OCI-LY1 (cell line): ENCODE data around the gene ZEB1.
"Not testable (repeated sequence)": the region's sequence is repeated elsewhere in the genome, so short reads cannot be mapped to it uniquely, and the experiment has no call there.

ENCODE experiments used
- EZH2 ChIP-seq: fragments of 200-600 bp; sonication (generic), shearing (Covaris generic); IDR thresholded peaks from 2 replicates; pipeline ENCODE4 v1.8.0; 2017; ENCODE audit warnings: borderline replicate concordance, mixed run types, mild to moderate bottlenecking, antibody characterized with exemption, low read length, moderate library complexity, mixed read lengths
- TF ChIP-seq, protein P1 (sequence below): fragments of 200-600 bp; sonication (generic), shearing (Covaris generic); IDR thresholded peaks from 2 replicates; pipeline ENCODE4 v1.5.1; 2017; ENCODE audit warnings: mild to moderate bottlenecking, antibody characterized with exemption, low read length, moderate library complexity, mixed read lengths

DNA sequence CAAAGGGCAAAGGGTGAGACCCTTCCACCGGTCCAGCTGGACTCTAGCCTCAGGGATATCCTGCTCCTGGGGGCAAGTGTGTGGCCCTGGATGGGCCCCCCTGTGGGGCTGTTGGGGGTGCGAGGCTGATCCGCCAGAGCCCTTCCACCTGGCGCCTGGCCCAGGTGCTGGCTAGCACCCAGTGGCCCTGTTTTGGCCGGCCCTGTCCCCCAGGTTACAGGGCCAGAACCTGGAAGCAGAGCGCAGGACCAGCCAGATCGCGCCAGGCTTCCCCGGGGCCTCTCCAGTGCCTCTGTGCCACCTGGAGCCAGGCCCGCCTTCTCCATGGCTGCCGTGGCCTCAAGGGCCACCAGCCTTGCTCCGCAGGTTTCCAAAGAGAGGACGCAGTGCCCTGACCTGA is 45.2 kb downstream of the ZEB1 start:
- not testable (repeated sequence) for TF ChIP-seq EZH2
- TF ChIP-seq, protein P1, sequence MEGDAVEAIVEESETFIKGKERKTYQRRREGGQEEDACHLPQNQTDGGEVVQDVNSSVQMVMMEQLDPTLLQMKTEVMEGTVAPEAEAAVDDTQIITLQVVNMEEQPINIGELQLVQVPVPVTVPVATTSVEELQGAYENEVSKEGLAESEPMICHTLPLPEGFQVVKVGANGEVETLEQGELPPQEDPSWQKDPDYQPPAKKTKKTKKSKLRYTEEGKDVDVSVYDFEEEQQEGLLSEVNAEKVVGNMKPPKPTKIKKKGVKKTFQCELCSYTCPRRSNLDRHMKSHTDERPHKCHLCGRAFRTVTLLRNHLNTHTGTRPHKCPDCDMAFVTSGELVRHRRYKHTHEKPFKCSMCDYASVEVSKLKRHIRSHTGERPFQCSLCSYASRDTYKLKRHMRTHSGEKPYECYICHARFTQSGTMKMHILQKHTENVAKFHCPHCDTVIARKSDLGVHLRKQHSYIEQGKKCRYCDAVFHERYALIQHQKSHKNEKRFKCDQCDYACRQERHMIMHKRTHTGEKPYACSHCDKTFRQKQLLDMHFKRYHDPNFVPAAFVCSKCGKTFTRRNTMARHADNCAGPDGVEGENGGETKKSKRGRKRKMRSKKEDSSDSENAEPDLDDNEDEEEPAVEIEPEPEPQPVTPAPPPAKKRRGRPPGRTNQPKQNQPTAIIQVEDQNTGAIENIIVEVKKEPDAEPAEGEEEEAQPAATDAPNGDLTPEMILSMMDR: not testable (repeated sequence)
